Natural killer cell (primary cell): ENCODE data around the gene ATL2. TPM values are rescaled to one million over a fixed set of nuclear protein-coding genes. Genes with fewer than 3 reads are reported as not detected.

Experiments used
- ATAC-seq, 3 donors: fragments of 150-1000 bp in 2 of 3; fragments of 200-7000 bp in 1 of 3; cut with Tn5 transposase; 1 replicate in 1 of 3; 2 replicates in 2 of 3; pipeline ENCODE4 v1.10.0; 2021; ENCODE audit warnings: mild to moderate bottlenecking in 2 of 3, moderate library complexity in 2 of 3
- DNase-seq, 2 donors: peaks; one replicate each; pipeline versions ENCODE4 v3.0.0 to v3.0.0-alpha.2; 2013 to 2021; ENCODE audit warnings: mixed read lengths in 1 of 2
- H3K27ac ChIP-seq: one replicate; pipeline ENCODE4 v1.5.1; 2013; ENCODE audit warnings: mild to moderate bottlenecking, low read length
- H3K27me3 ChIP-seq: one replicate; pipeline ENCODE4 v1.6.1; 2013; ENCODE audit warnings: low read length; ENCODE audit not compliant: control insufficient read depth, insufficient read depth
- H3K36me3 ChIP-seq: one replicate; pipeline ENCODE4 v1.6.1; 2013; ENCODE audit warnings: low read length; ENCODE audit not compliant: control insufficient read depth, insufficient read depth
- H3K4me1 ChIP-seq: one replicate; pipeline ENCODE4 v1.6.1; 2013; ENCODE audit warnings: low read length; ENCODE audit not compliant: control insufficient read depth, insufficient read depth
- H3K4me3 ChIP-seq: one replicate; pipeline ENCODE4 v1.5.1; 2013; ENCODE audit warnings: low read length
- H3K9me3 ChIP-seq: one replicate; pipeline ENCODE4 v1.6.1; 2013; ENCODE audit warnings: low read length; ENCODE audit not compliant: control insufficient read depth, insufficient read depth
- H3K27ac Mint-ChIP-seq, 2 donors: one replicate each; pipeline ENCODE4 v1.8.0; 2022; ENCODE audit warnings: mild to moderate bottlenecking in 2 of 2, mixed read lengths in 2 of 2, moderate library complexity in 1 of 2
- H3K27me3 Mint-ChIP-seq, 2 donors: one replicate each; pipeline ENCODE4 v1.8.0; 2022; ENCODE audit warnings: low read depth in 2 of 2, mixed read lengths in 2 of 2
- H3K36me3 Mint-ChIP-seq: one replicate; pipeline ENCODE4 v1.8.0; 2022; ENCODE audit warnings: mixed read lengths
- H3K4me1 Mint-ChIP-seq, 2 donors: one replicate each; pipeline ENCODE4 v1.8.0; 2022; ENCODE audit warnings: mixed read lengths in 2 of 2
- H3K4me3 Mint-ChIP-seq: one replicate; pipeline ENCODE4 v1.8.0; 2022; ENCODE audit warnings: mild to moderate bottlenecking, moderate library complexity, mixed read lengths
- H3K9me3 Mint-ChIP-seq, 2 donors: one replicate each; pipeline ENCODE4 v1.8.0; 2022; ENCODE audit warnings: mixed read lengths in 2 of 2
- CTCF ChIP-seq: fragments of 200-600 bp; IDR thresholded peaks from one replicate; pipeline ENCODE4 v1.8.0; 2022; ENCODE audit warnings: antibody characterized with exemption
- WGBS: methylation state at CpG from one replicate; pipeline ENCODE4 v1.1.7; 2013; ENCODE audit warnings: missing lambda C conversion rate; ENCODE audit not compliant: insufficient coverage; 5-methylcytosine and 5-hydroxymethylcytosine counted together
- intact Hi-C: fragments of 100-400 bp; cut with micrococcal nuclease; formaldehyde crosslinking; loops from one replicate; pipeline ENCODE4 v1.14.2; 2022
- total RNA-seq, 4 donors: library from RNA; stranded (reverse); fragments of 120-200 nt in 1 of 4; gene quantifications; one replicate each; pipeline versions ENCODE4 v1.2.3 to v1.2.4, GENCODE V29; 2013 to 2022

Gene ATL2
- total RNA-seq, 3 donors from 2014 or later (not counting 1 experiment from before 2014, with no cell fraction given), result 48.3 to 51.8 (median 51.5) TPM

GRCh38 chr2:38256610-38257009, 120.5 kb downstream of the ATL2 start:
- H3K4me1 ChIP-seq, result no peaks in the 10 kb centered on the region
- Mint-ChIP-seq H3K4me3 (no peak overlapping the region), H3K4me1 (no peaks in the 10 kb centered on the region), H3K9me3 (no peaks in the 10 kb centered on the region), H3K27me3 (peaks cover 9 to 22% of the 10 kb centered on the region in 2 donors), H3K27ac (no peak overlapping the region), H3K36me3 (no peaks in the 10 kb centered on the region)
- no peaks in the 10 kb centered on the region for H3K36me3 ChIP-seq
- H3K27me3 ChIP-seq, result peaks cover 2% of the 10 kb centered on the region
- no peak for DNase-seq
- no peak overlapping the region for H3K27ac ChIP-seq
- H3K4me3 ChIP-seq, result no peak overlapping the region
- no CpG with 5 or more reads among the region's 1 CpG for WGBS
- ATAC-seq, result no peak
- intact Hi-C loops, result no loop called here
- no peaks in the 10 kb centered on the region for H3K9me3 ChIP-seq
- TF ChIP-seq CTCF, result no peak

- Histone ChIP-seq H3K27ac (no peak overlapping the region), H3K4me1 (no peaks in the 10 kb centered on the region), H3K36me3 (no peaks in the 10 kb centered on the region), H3K9me3 (no peaks in the 10 kb centered on the region), H3K27me3 (peaks cover 2% of the 10 kb centered on the region), H3K4me3 (no peak overlapping the region)
- 93% methylated on average over 3 of the region's 3 CpGs for WGBS
- Mint-ChIP-seq H3K36me3 (no peaks in the 10 kb centered on the region), H3K27me3 (peaks cover 4 to 28% of the 10 kb centered on the region in 2 donors), H3K4me3 (no peak overlapping the region), H3K27ac (no peak overlapping the region), H3K4me1 (no peaks in the 10 kb centered on the region), H3K9me3 (no peaks in the 10 kb centered on the region)
- intact Hi-C loops, result no loop called here
- DNase-seq (no peak), ATAC-seq (no peak)
- no peak for TF ChIP-seq CTCF
Measured at GRCh38 chr2:38255211-38255610, 121.9 kb downstream of the ATL2 start.

GRCh38 chr2:38254796-38255195, 122.3 kb downstream of the ATL2 start:
- Mint-ChIP-seq H3K9me3 (no peaks in the 10 kb centered on the region), H3K27me3 (peaks cover 4 to 28% of the 10 kb centered on the region in 2 donors), H3K4me1 (no peaks in the 10 kb centered on the region), H3K27ac (no peak overlapping the region), H3K4me3 (no peak overlapping the region), H3K36me3 (no peaks in the 10 kb centered on the region)
- H3K9me3 ChIP-seq, result no peaks in the 10 kb centered on the region
- ATAC-seq, result no peak
- DNase-seq, result no peak
- no peak for TF ChIP-seq CTCF
- H3K27me3 ChIP-seq, result peaks cover 2% of the 10 kb centered on the region
- no peaks in the 10 kb centered on the region for H3K4me1 ChIP-seq
- H3K27ac ChIP-seq, result no peak overlapping the region
- WGBS, result 86% methylated on average over 3 of the region's 5 CpGs
- intact Hi-C loops, result no loop called here
- no peaks in the 10 kb centered on the region for H3K36me3 ChIP-seq
- H3K4me3 ChIP-seq, result no peak overlapping the region

- Histone ChIP-seq H3K27ac (no peak overlapping the region), H3K4me3 (no peak overlapping the region), H3K9me3 (no peaks in the 10 kb centered on the region), H3K4me1 (no peaks in the 10 kb centered on the region), H3K27me3 (peaks cover 2% of the 10 kb centered on the region), H3K36me3 (no peaks in the 10 kb centered on the region)
- 71% methylated on average over 1 of the region's 1 CpG for WGBS
- no peaks in the 10 kb centered on the region for H3K9me3 Mint-ChIP-seq
- no peaks in the 10 kb centered on the region for H3K36me3 Mint-ChIP-seq
- no peak for DNase-seq
- no peaks in the 10 kb centered on the region for H3K4me1 Mint-ChIP-seq
- no peak overlapping the region for H3K27ac Mint-ChIP-seq
- no peak overlapping the region for H3K4me3 Mint-ChIP-seq
- TF ChIP-seq CTCF, result no peak
- peaks cover 0 to 19% of the 10 kb centered on the region in 2 donors for H3K27me3 Mint-ChIP-seq
- ATAC-seq, result no peak
- intact Hi-C loops, result no loop called here
Measured at GRCh38 chr2:38251940-38252339, 125.1 kb downstream of the ATL2 start.
